Measurements from ENCODE around the gene MC1R. TPM values are rescaled to one million over a fixed set of nuclear protein-coding genes. Genes with fewer than 3 reads are reported as not detected.
"Not testable (repeated sequence)": the region's sequence is repeated elsewhere in the genome, so short reads cannot be mapped to it uniquely, and the experiment has no call there.

The MC1R gene
- total and polyA plus RNA-seq, 2 donors (not counting 1 experiment from before 2014, with no cell fraction given): 2.9 to 4.3 TPM

DNA sequence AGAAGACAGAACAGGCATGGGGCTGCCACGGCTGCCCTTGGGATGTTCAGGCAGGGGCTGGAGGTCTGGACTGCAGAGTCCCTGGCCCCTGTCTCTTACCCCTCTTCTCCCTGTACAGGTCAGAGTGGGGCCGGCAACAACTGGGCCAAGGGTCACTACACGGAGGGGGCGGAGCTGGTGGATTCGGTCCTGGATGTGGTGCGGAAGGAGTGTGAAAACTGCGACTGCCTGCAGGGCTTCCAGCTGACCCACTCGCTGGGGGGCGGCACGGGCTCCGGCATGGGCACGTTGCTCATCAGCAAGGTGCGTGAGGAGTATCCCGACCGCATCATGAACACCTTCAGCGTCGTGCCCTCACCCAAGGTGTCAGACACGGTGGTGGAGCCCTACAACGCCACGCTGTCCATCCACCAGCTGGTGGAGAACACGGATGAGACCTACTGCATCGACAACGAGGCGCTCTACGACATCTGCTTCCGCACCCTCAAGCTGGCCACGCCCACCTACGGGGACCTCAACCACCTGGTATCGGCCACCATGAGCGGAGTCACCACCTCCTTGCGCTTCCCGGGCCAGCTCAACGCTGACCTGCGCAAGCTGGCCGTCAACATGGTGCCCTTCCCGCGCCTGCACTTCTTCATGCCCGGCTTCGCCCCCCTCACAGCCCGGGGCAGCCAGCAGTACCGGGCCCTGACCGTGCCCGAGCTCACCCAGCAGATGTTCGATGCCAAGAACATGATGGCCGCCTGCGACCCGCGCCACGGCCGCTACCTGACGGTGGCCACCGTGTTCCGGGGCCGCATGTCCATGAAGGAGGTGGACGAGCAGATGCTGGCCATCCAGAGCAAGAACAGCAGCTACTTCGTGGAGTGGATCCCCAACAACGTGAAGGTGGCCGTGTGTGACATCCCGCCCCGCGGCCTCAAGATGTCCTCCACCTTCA, 16.2 kb downstream of the MC1R start:
- no peak for TF ChIP-seq EZH2 (IDR thresholded peaks at IDR 0.05; ENCODE audit: low read length, missing control alignments)
- TF ChIP-seq, protein P1, sequence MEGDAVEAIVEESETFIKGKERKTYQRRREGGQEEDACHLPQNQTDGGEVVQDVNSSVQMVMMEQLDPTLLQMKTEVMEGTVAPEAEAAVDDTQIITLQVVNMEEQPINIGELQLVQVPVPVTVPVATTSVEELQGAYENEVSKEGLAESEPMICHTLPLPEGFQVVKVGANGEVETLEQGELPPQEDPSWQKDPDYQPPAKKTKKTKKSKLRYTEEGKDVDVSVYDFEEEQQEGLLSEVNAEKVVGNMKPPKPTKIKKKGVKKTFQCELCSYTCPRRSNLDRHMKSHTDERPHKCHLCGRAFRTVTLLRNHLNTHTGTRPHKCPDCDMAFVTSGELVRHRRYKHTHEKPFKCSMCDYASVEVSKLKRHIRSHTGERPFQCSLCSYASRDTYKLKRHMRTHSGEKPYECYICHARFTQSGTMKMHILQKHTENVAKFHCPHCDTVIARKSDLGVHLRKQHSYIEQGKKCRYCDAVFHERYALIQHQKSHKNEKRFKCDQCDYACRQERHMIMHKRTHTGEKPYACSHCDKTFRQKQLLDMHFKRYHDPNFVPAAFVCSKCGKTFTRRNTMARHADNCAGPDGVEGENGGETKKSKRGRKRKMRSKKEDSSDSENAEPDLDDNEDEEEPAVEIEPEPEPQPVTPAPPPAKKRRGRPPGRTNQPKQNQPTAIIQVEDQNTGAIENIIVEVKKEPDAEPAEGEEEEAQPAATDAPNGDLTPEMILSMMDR (conservative IDR thresholded peaks at IDR 0.05 in 1 of 2, IDR thresholded peaks at IDR 0.05 in 1 of 2; ENCODE audit: low read depth in 1 of 2, low read length in 2 of 2): no peak
- H3K36me3 ChIP-seq (ENCODE audit: control insufficient read depth, insufficient read depth, low read length): peaks cover 43% of the 10 kb centered on the region
- H4K20me1 ChIP-seq (ENCODE audit: control insufficient read depth, extremely low read depth, insufficient read depth, low read length): no peaks in the 10 kb centered on the region

DNA sequence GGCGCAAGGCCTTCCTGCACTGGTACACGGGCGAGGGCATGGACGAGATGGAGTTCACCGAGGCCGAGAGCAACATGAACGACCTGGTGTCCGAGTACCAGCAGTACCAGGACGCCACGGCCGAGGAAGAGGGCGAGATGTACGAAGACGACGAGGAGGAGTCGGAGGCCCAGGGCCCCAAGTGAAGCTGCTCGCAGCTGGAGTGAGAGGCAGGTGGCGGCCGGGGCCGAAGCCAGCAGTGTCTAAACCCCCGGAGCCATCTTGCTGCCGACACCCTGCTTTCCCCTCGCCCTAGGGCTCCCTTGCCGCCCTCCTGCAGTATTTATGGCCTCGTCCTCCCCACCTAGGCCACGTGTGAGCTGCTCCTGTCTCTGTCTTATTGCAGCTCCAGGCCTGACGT, 17.0 kb downstream of the MC1R start:
- H3K36me3 ChIP-seq (ENCODE audit: control insufficient read depth, insufficient read depth, low read length): peaks cover 43% of the 10 kb centered on the region
- H3K79me2 ChIP-seq (ENCODE audit: control insufficient read depth, insufficient read depth, low read length); H3K9me3 ChIP-seq (ENCODE audit: control insufficient read depth, insufficient read depth, low read depth, low read length); H2AFZ ChIP-seq (ENCODE audit: low read length); H3K4me3 ChIP-seq (replicated peaks in 1 of 4; ENCODE audit: control extremely low read depth in 1 of 4, insufficient read depth in 1 of 4, low read depth in 3 of 4, low read length in 4 of 4); H3K4me2 ChIP-seq (ENCODE audit: extremely low read depth, insufficient read depth, low read length); H3K4me1 ChIP-seq (ENCODE audit: control insufficient read depth, extremely low read depth, insufficient read depth, low read length); H3K27me3 ChIP-seq (ENCODE audit: control insufficient read depth, insufficient read depth, low read length); DNase-seq (ENCODE audit: low read depth in 2 of 2); H4K20me1 ChIP-seq (ENCODE audit: control insufficient read depth, extremely low read depth, insufficient read depth, low read length); H3K27ac ChIP-seq (ENCODE audit: insufficient read depth, low read length); H3K9ac ChIP-seq (ENCODE audit: insufficient read depth, low read length): not testable (repeated sequence)

More for the DNA sequence above, 16.2 kb downstream of the MC1R start:
- Histone ChIP-seq H2AFZ (ENCODE audit: low read length) (no peak overlapping the region), H3K9ac (ENCODE audit: insufficient read depth, low read length) (no peak overlapping the region), H3K79me2 (ENCODE audit: control insufficient read depth, insufficient read depth, low read length) (peaks cover 6% of the 10 kb centered on the region), H3K4me3 (replicated peaks in 1 of 4; ENCODE audit: control extremely low read depth in 1 of 4, insufficient read depth in 1 of 4, low read depth in 3 of 4, low read length in 4 of 4) (no peak overlapping the region), H3K4me2 (ENCODE audit: extremely low read depth, insufficient read depth, low read length) (no peak overlapping the region), H3K27me3 (ENCODE audit: control insufficient read depth, insufficient read depth, low read length) (no peaks in the 10 kb centered on the region), H3K27ac (ENCODE audit: insufficient read depth, low read length) (no peak overlapping the region), H3K9me3 (ENCODE audit: control insufficient read depth, insufficient read depth, low read depth, low read length) (no peaks in the 10 kb centered on the region), H3K4me1 (ENCODE audit: control insufficient read depth, extremely low read depth, insufficient read depth, low read length) (no peaks in the 10 kb centered on the region)
- DNase-seq (ENCODE audit: low read depth in 2 of 2): no peak

DNA sequence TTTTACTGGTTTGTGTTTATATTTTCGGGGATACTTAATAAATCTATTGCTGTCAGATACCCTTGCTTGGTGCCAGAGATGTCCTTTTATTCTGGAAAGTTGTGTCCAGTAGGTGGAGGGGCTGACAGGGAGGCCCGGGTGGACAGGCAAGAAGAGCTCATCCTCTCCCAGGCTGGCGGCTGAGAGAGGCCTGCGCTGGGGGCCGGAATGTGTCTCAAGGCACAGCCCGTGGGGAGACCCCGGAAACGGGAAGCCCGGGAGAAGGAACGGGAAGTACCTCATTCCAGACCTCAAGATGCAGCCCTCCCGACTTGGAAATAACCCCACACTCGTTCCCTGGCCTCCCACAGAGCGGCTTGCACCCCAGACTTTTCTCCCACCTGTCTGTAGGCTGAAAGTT, 17.4 kb downstream of the MC1R start:
- DNase-seq (ENCODE audit: low read depth in 2 of 2): no peak
- H3K9me3 ChIP-seq (ENCODE audit: control insufficient read depth, insufficient read depth, low read depth, low read length): no peaks in the 10 kb centered on the region
- H3K27ac ChIP-seq (ENCODE audit: insufficient read depth, low read length): no peak overlapping the region
- H3K4me3 ChIP-seq (replicated peaks in 1 of 4; ENCODE audit: control extremely low read depth in 1 of 4, insufficient read depth in 1 of 4, low read depth in 3 of 4, low read length in 4 of 4): no peak overlapping the region
- no peaks in the 10 kb centered on the region for H3K4me1 ChIP-seq (ENCODE audit: control insufficient read depth, extremely low read depth, insufficient read depth, low read length)
- no peaks in the 10 kb centered on the region for H3K27me3 ChIP-seq (ENCODE audit: control insufficient read depth, insufficient read depth, low read length)
- H3K79me2 ChIP-seq (ENCODE audit: control insufficient read depth, insufficient read depth, low read length): peaks cover 6% of the 10 kb centered on the region
- H3K4me2 ChIP-seq (ENCODE audit: extremely low read depth, insufficient read depth, low read length): no peak overlapping the region
- peaks cover 43% of the 10 kb centered on the region for H3K36me3 ChIP-seq (ENCODE audit: control insufficient read depth, insufficient read depth, low read length)
- H3K9ac ChIP-seq (ENCODE audit: insufficient read depth, low read length): no peak overlapping the region
- no peaks in the 10 kb centered on the region for H4K20me1 ChIP-seq (ENCODE audit: control insufficient read depth, extremely low read depth, insufficient read depth, low read length)
- H2AFZ ChIP-seq (ENCODE audit: low read length): no peak overlapping the region
- TF ChIP-seq EZH2 (IDR thresholded peaks at IDR 0.05; ENCODE audit: low read length, missing control alignments): no peak
- TF ChIP-seq, protein P1 (conservative IDR thresholded peaks at IDR 0.05 in 1 of 2, IDR thresholded peaks at IDR 0.05 in 1 of 2; ENCODE audit: low read depth in 1 of 2, low read length in 2 of 2): no peak

Data from fibroblast of lung (primary cell).